Erythroblast (primary cell): ENCODE measurements around the gene TSPO.

Experiments used
- GATA1 ChIP-seq: IDR thresholded peaks from 2 replicates; pipeline ENCODE4 v1.6.1; 2011; ENCODE audit warnings: low read depth, mild to moderate bottlenecking, control low read depth, low read length, moderate library complexity
- POLR2A ChIP-seq: IDR thresholded peaks from 2 replicates; pipeline ENCODE4 v1.6.1; 2011; ENCODE audit warnings: mild to moderate bottlenecking, low read length

DNA sequence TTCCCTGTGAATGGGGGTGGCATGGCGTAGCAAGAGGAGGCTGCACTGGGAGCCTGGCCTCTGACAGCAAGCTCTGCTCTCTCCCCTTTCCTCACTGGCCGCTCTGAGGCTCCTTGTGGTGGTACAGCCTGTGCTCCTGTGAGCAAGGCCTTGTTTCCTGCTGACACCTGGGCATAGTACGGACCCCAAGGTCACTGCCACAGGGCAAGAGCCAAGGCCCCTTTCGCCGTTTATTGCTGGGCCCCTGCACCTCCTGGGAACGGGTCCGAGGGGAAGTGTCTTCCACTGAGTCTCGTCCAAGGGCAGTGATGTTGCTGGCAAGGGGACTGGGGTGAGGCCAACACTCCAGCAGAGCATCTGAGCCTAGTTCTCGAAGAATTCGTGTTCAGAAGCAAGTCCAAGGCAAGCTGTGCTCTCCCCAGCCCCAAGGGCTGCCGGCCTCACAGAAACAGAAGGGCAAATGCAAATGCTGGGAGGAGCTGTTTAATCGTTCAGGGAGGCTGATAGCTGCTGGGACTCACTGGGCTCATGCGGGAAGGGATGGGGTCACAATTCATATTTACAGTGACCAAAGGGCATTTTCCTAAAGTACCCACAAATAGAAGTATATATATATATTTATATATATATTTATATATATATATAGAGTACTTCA, 51.5 kb downstream of the TSPO start:
- TF ChIP-seq POLR2A (no peak), GATA1 (no peak)
